ENCODE results near the gene CKMT1A.
"Not testable (repeated sequence)": the region's sequence is repeated elsewhere in the genome, so short reads cannot be mapped to it uniquely, and the experiment has no call there.

GRCh38 chr15:43649430-43649926 lies 44.2 kb upstream of the CKMT1A start:
- TF ChIP-seq CTCF, POLR2A (IDR thresholded peaks at IDR 0.05): not testable (repeated sequence)
